H1 (cell line): ENCODE data around the gene LYAR. TPM values are rescaled to one million over a fixed set of nuclear protein-coding genes. Genes with fewer than 3 reads are reported as not detected.

Experiments used
- CTCF ChIA-PET: fragments of 300-600 bp; sonication (Branson Sonifier 250); formaldehyde crosslinking; loops from one replicate; lab custom pipeline; 2021; ENCODE audit not compliant: partially characterized antibody; lab: Charles Lee
- POLR2A ChIA-PET: fragments of 300-600 bp; sonication (Branson Sonifier 250); formaldehyde crosslinking; loops from one replicate; lab custom pipeline; 2021; ENCODE audit warnings: inconsistent platforms; ENCODE audit not compliant: partially characterized antibody; lab: Charles Lee
- DNase-seq, 2 experiments: peaks; one replicate each; pipeline versions ENCODE4 v3.0.0 to v3.0.0-alpha.2; 2010 to 2022; ENCODE audit warnings: low spot score in 2 of 2, low read depth in 1 of 2, mixed read lengths in 1 of 2
- FAIRE-seq: peaks from 2 replicates; lab custom pipeline; 2011; peaks lifted over from hg19 to GRCh38; lab: Jason Lieb, UNC
- H2AFZ ChIP-seq: 2 replicates; pipeline ENCODE4 v1.8.1; 2012; ENCODE audit warnings: low read length, inconsistent platforms
- H2AK5ac ChIP-seq: 2 replicates; pipeline ENCODE4 v1.6.1; 2013; ENCODE audit warnings: low read depth, low read length
- H2BK120ac ChIP-seq: replicated peaks from 2 replicates; pipeline ENCODE3; 2013; ENCODE audit warnings: low read depth, low read length, inconsistent platforms
- H2BK12ac ChIP-seq: 2 replicates; pipeline ENCODE4 v1.6.1; 2013; ENCODE audit warnings: low read depth, low read length
- H2BK15ac ChIP-seq: 2 replicates; pipeline ENCODE4 v1.6.1; 2013; ENCODE audit warnings: low read length
- H2BK20ac ChIP-seq: 2 replicates; pipeline ENCODE4 v1.6.1; 2013; ENCODE audit warnings: low read length
- H2BK5ac ChIP-seq: 2 replicates; pipeline ENCODE4 v1.6.1; 2013; ENCODE audit warnings: low read depth, low read length
- H3K14ac ChIP-seq: 2 replicates; pipeline ENCODE4 v1.6.1; 2013; ENCODE audit warnings: inconsistent platforms; ENCODE audit not compliant: insufficient read length
- H3K18ac ChIP-seq: 2 replicates; pipeline ENCODE4 v1.6.1; 2013; ENCODE audit warnings: low read length; ENCODE audit errors: extremely low read depth
- H3K23ac ChIP-seq: 2 replicates; pipeline ENCODE4 v1.6.1; 2013; ENCODE audit warnings: inconsistent platforms; ENCODE audit not compliant: insufficient read length
- H3K23me2 ChIP-seq: 2 replicates; pipeline ENCODE4 v1.6.1; 2013; ENCODE audit warnings: low read depth, low read length
- H3K27ac ChIP-seq: 2 replicates; pipeline ENCODE4 v1.6.1; 2011; ENCODE audit warnings: low read depth, low read length, inconsistent platforms
- H3K27me3 ChIP-seq, 4 experiments: replicated peaks in 1 of 4; 1 replicate in 1 of 4; 2 replicates in 3 of 4; pipeline versions ENCODE4 v1.6.1 to v1.8.1; 2011 to 2013; ENCODE audit warnings: low read length in 3 of 4, mild to moderate bottlenecking in 3 of 4, inconsistent platforms in 2 of 4, mixed read lengths in 2 of 4, moderate library complexity in 1 of 4; ENCODE audit not compliant: control insufficient read depth in 3 of 4, insufficient read depth in 3 of 4; ENCODE audit errors: extremely low read depth in 1 of 4
- H3K36me3 ChIP-seq, 4 experiments: 2 replicates each; pipeline versions ENCODE4 v1.6.1 to v1.8.1; 2011 to 2013; ENCODE audit warnings: mild to moderate bottlenecking in 4 of 4, low read length in 3 of 4, moderate library complexity in 2 of 4, control low read depth in 1 of 4, inconsistent platforms in 1 of 4; ENCODE audit not compliant: insufficient read depth in 4 of 4, control insufficient read depth in 2 of 4
- H3K4ac ChIP-seq: replicated peaks from 2 replicates; pipeline ENCODE3; 2013; ENCODE audit warnings: low read length, low read depth, mixed read lengths, inconsistent platforms; ENCODE audit not compliant: insufficient read length
- H3K4me1 ChIP-seq, 4 experiments: replicated peaks in 1 of 4; 1 replicate in 1 of 4; 2 replicates in 3 of 4; pipeline versions ENCODE4 v1.6.1 to v1.8.1; 2011 to 2013; ENCODE audit warnings: low read length in 3 of 4, inconsistent platforms in 2 of 4, mixed read lengths in 1 of 4; ENCODE audit not compliant: insufficient read depth in 4 of 4, control insufficient read depth in 3 of 4
- H3K4me2 ChIP-seq, 2 experiments: 2 replicates each; pipeline versions ENCODE4 v1.6.1 to v1.8.1; 2011 to 2013; ENCODE audit warnings: low read depth in 2 of 2, low read length in 2 of 2, control low read depth in 1 of 2, inconsistent platforms in 1 of 2, mild to moderate bottlenecking in 1 of 2; ENCODE audit not compliant: insufficient read depth in 1 of 2
- H3K4me3 ChIP-seq, 4 experiments: fragments of 200-600, 300-600 bp in 1 of 4; sonication (generic), shearing (Covaris generic), sonication (Bioruptor Twin) in 1 of 4; 2 replicates each; pipeline versions ENCODE4 v1.5.1 to v1.8.1; 2011 to 2016; ENCODE audit warnings: low read length in 4 of 4, low read depth in 3 of 4, control low read depth in 2 of 4, inconsistent platforms in 2 of 4, mild to moderate bottlenecking in 2 of 4, mixed read lengths in 1 of 4, moderate library complexity in 1 of 4; ENCODE audit not compliant: insufficient read depth in 2 of 4; ENCODE audit errors: extremely low read depth in 1 of 4
- H3K56ac ChIP-seq: replicated peaks from 2 replicates; pipeline ENCODE3; 2013; ENCODE audit warnings: low read depth, mild to moderate bottlenecking, mixed read lengths, low read length, inconsistent platforms; ENCODE audit not compliant: insufficient read length
- H3K79me1 ChIP-seq: 2 replicates; pipeline ENCODE4 v1.6.1; 2013; ENCODE audit warnings: low read depth, low read length, control low read depth
- H3K79me2 ChIP-seq, 2 experiments: 2 replicates each; pipeline versions ENCODE4 v1.6.1 to v1.8.1; 2012 to 2013; ENCODE audit warnings: low read length in 2 of 2, mild to moderate bottlenecking in 2 of 2, inconsistent platforms in 1 of 2; ENCODE audit not compliant: insufficient read depth in 2 of 2, control insufficient read depth in 1 of 2
- H3K9ac ChIP-seq, 4 experiments: replicated peaks in 1 of 4; 1 replicate in 1 of 4; 2 replicates in 3 of 4; pipeline versions ENCODE4 v1.6.1 to v1.8.1; 2011 to 2013; ENCODE audit warnings: low read depth in 3 of 4, low read length in 3 of 4, control low read depth in 2 of 4, mild to moderate bottlenecking in 2 of 4, moderate library complexity in 2 of 4, inconsistent platforms in 1 of 4; ENCODE audit errors: extremely low read depth in 1 of 4
- H3K9me3 ChIP-seq, 2 experiments: 2 replicates each; pipeline versions ENCODE4 v1.6.1 to v1.8.1; 2012 to 2013; ENCODE audit warnings: mild to moderate bottlenecking in 2 of 2, moderate library complexity in 2 of 2, control low read depth in 1 of 2, inconsistent platforms in 1 of 2, low read depth in 1 of 2, low read length in 1 of 2, mixed read lengths in 1 of 2; ENCODE audit not compliant: insufficient read depth in 2 of 2
- H4K20me1 ChIP-seq, 2 experiments: replicated peaks in 1 of 2; 2 replicates each; pipeline versions ENCODE3 to v1.8.1; 2011 to 2013; ENCODE audit warnings: inconsistent platforms in 2 of 2, low read length in 2 of 2, mild to moderate bottlenecking in 1 of 2; ENCODE audit not compliant: insufficient read depth in 2 of 2, control insufficient read depth in 1 of 2
- H4K5ac ChIP-seq: 2 replicates; pipeline ENCODE4 v1.6.1; 2013; ENCODE audit warnings: low read length, low read depth, mixed read lengths, inconsistent platforms; ENCODE audit not compliant: insufficient read length
- H4K8ac ChIP-seq: 2 replicates; pipeline ENCODE4 v1.8.0; 2013; ENCODE audit warnings: mild to moderate bottlenecking, moderate library complexity, low read length, inconsistent platforms; ENCODE audit not compliant: insufficient read depth; ENCODE audit errors: extremely low read depth
- H4K91ac ChIP-seq: replicated peaks from 2 replicates; pipeline ENCODE3; 2013; ENCODE audit warnings: low read length, mixed read lengths, inconsistent platforms; ENCODE audit not compliant: insufficient read length
- ATF2 ChIP-seq: IDR thresholded peaks from 2 replicates; pipeline ENCODE4 v1.6.1; 2012; ENCODE audit warnings: low read length, inconsistent platforms
- RFX5 ChIP-seq: IDR thresholded peaks from 2 replicates; pipeline ENCODE4 v1.6.1; 2011; ENCODE audit warnings: low read depth, low read length, improper control_type of control experiment, borderline replicate concordance
- SAP30 ChIP-seq: fragments of 300-600 bp; sonication (generic); IDR thresholded peaks from 2 replicates; pipeline ENCODE4 v1.7.1; 2012; ENCODE audit warnings: low read length, moderate library complexity, mild to moderate bottlenecking, inconsistent platforms; ENCODE audit not compliant: insufficient read depth, insufficient replicate concordance
- SP4 ChIP-seq: IDR thresholded peaks from 2 replicates; pipeline ENCODE4 v1.6.1; 2012; ENCODE audit warnings: low read length, inconsistent platforms
- WGBS, 2 experiments: shearing (Covaris generic) in 1 of 2; methylation state at CpG; one replicate each; pipeline versions ENCODE4 v1.1.6 to v1.1.7; 2013 to 2015; ENCODE audit warnings: low lambda C conversion rate in 2 of 2, mixed read lengths in 2 of 2, inconsistent platforms in 1 of 2, low coverage in 1 of 2, missing lambda C conversion rate in 1 of 2; ENCODE audit not compliant: insufficient replicate concordance in 2 of 2, insufficient coverage in 1 of 2, insufficient read length in 1 of 2; ENCODE audit errors: extremely low coverage in 1 of 2, missing lambda C conversion rate in 1 of 2; 5-methylcytosine and 5-hydroxymethylcytosine counted together
- polyA plus RNA-seq, 7 experiments: library from polyadenylated mRNA; depleted of rRNA in 3 of 7; stranded (reverse) in 5 of 7; unstranded in 2 of 7; fragments of >200 nt in 5 of 7; fragments of 200-250 nt in 2 of 7; gene quantifications; 1 replicate in 5 of 7; 2 replicates in 1 of 7; 4 replicates in 1 of 7; pipeline versions ENCODE4 v1.2.1 to v1.2.3, GENCODE V29; 2011 to 2013; ENCODE audit warnings: missing spikeins in 2 of 7, mixed read lengths in 2 of 7
- total RNA-seq: library from RNA; stranded (reverse); fragmentation: NEBNext Ultra II Directional; extraction: Animal tissue kit (Norgen Biotek cat#: 25700); gene quantifications from 2 replicates; pipeline ENCODE4 v1.2.1, GENCODE V29; 2021

LYAR gene
- total and polyA plus RNA-seq, 2 of the 8 experiments (the other 6 are each of a cell fraction or from before 2014, with no cell fraction given) = 6.5 to 46.9 TPM

DNA sequence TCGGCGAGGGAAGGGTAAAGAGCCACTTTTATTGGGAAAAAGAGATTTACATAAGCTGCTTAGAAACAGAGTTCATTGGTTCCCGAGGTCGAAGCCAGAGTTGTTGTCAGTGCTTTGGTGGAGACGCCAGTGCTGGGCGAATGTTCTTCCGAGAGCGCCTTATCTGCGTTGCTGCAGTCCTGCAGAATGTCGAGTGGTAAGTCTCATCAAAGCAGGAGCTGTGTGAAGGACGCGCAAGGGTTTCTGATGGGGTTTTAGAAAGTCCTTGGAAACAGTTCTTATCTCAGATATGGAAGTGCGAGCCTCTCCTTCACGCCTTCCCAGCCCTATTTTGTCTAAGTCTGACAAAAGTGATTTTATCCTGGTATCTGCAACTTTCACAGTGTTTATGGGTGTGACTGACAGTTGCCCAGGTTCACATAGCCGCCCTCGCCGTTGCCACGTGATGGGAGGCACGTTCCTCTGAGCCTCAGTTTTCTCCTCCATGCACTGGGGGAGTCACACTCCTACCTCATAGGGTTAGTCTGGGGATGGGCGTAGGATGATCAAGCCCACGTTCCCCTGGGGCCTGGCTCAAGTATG lies 49.6 kb upstream of the LYAR start:
- H3K79me2 ChIP-seq = no peaks in the 10 kb centered on the region
- no peak overlapping the region for H3K14ac ChIP-seq
- CTCF ChIA-PET = interaction anchor here (0.5 to 1.4 kb wide), 4 partner anchors 12 to 72 kb away, joined by 3 to 5 read pairs (median 4); no protein-coding TSS in a partner anchor
- H4K91ac ChIP-seq = no peak overlapping the region
- no peak overlapping the region for H3K27ac ChIP-seq
- no peaks in the 10 kb centered on the region for H3K79me1 ChIP-seq
- TF ChIP-seq SP4 = no peak
- peak; percentile 62; the same call in 1 of the 2 replicates for TF ChIP-seq RFX5
- no peak for TF ChIP-seq ATF2
- TF ChIP-seq SAP30 = no peak
- TF ChIP-seq, all 59 proteins: peak for 1
- no peak overlapping the region for H3K4me2 ChIP-seq
- H3K4ac ChIP-seq = no peak overlapping the region
- no peak overlapping the region for H2BK15ac ChIP-seq
- H2BK20ac ChIP-seq = no peak overlapping the region
- no peak overlapping the region for H2BK120ac ChIP-seq
- H3K23me2 ChIP-seq = no peaks in the 10 kb centered on the region
- H3K9me3 ChIP-seq = peaks cover 0 to 4% of the 10 kb centered on the region in 2 experiments; a peak in 1 of 4 replicates
- H3K18ac ChIP-seq = no peak overlapping the region
- WGBS, 2 experiments = 87% methylated on average over 21 of the region's 21 CpGs; no CpG with 5 or more reads in 1 of the 2 experiments
- POLR2A ChIA-PET = no interaction called here
- H3K23ac ChIP-seq = no peak overlapping the region
- no peak overlapping the region for H3K9ac ChIP-seq
- no peak overlapping the region; the same call in 1 of the 2 replicates for H2AK5ac ChIP-seq
- H3K4me1 ChIP-seq = no peaks in the 10 kb centered on the region
- H2AFZ ChIP-seq = no peak overlapping the region
- H4K5ac ChIP-seq = no peak overlapping the region
- no peak overlapping the region for H3K4me3 ChIP-seq
- FAIRE-seq (no peak), DNase-seq (no peak)
- no peak overlapping the region for H3K56ac ChIP-seq
- no peaks in the 10 kb centered on the region for H3K36me3 ChIP-seq
- H2BK12ac ChIP-seq = no peak overlapping the region
- no peak overlapping the region for H2BK5ac ChIP-seq
- no peaks in the 10 kb centered on the region for H3K27me3 ChIP-seq
- H4K8ac ChIP-seq = no peak overlapping the region
- H4K20me1 ChIP-seq = no peaks in the 10 kb centered on the region
